Measurements from ENCODE around the gene GLRA3.

GLRA3 gene

DNA sequence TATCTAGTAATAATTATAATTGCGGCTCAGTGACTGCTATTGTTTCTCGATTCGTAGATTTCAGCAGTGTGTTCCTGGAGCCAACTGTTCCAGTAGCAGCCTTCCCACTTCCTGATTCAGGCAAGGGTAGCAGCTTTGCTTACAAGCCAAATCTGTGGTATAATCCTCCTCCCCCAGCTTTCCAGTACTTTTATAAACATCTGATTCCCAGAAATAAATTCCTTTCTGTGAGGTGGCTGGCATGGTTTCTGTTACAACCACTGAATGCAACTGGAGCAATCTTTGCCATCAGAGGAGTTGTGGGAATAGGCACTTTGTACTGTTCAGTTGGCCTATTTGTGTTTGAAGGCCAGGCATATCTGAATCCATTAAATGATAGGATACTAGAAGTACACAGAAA lies 80.0 kb downstream of the GLRA3 start:
- no peaks in the 10 kb centered on the region for H3K9me3 ChIP-seq (ENCODE audit: control insufficient read depth, insufficient read depth, low read length)
- H3K27me3 ChIP-seq (ENCODE audit: control insufficient read depth, insufficient read depth, low read length) = no peaks in the 10 kb centered on the region
- no peak overlapping the region for H3K4me3 ChIP-seq (ENCODE audit: low read depth, low read length)
- H3K36me3 ChIP-seq (ENCODE audit: control insufficient read depth, insufficient read depth, low read length) = no peaks in the 10 kb centered on the region
- H3K9ac ChIP-seq (ENCODE audit: low read depth, low read length) = no peak overlapping the region
- no peaks in the 10 kb centered on the region for H3K4me1 ChIP-seq (ENCODE audit: control insufficient read depth, insufficient read depth, low read length)

DNA sequence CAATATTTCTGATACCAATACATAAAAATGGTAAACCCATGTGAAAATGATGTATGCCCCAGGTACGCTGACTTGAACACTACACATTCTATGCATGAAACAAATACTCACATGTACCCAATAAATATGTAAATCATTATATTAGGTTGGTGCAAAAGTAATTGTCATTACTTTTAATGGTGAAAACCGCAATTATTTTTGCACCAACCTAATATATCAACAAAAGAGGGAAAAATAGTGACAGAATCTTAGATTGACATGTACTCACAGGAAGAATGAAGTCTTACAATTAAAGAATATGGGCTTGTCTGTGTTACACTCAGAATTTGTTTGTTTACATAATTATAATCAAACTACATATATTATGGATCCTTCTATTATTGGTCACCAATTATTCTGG lies 82.3 kb downstream of the GLRA3 start:
- H3K9ac ChIP-seq (ENCODE audit: low read depth, low read length) = no peak overlapping the region
- H3K4me3 ChIP-seq (ENCODE audit: low read depth, low read length) = no peak overlapping the region
- no peaks in the 10 kb centered on the region for H3K27me3 ChIP-seq (ENCODE audit: control insufficient read depth, insufficient read depth, low read length)
- no peaks in the 10 kb centered on the region for H3K4me1 ChIP-seq (ENCODE audit: control insufficient read depth, insufficient read depth, low read length)
- H3K9me3 ChIP-seq (ENCODE audit: control insufficient read depth, insufficient read depth, low read length) = no peaks in the 10 kb centered on the region
- H3K36me3 ChIP-seq (ENCODE audit: control insufficient read depth, insufficient read depth, low read length) = no peaks in the 10 kb centered on the region

DNA sequence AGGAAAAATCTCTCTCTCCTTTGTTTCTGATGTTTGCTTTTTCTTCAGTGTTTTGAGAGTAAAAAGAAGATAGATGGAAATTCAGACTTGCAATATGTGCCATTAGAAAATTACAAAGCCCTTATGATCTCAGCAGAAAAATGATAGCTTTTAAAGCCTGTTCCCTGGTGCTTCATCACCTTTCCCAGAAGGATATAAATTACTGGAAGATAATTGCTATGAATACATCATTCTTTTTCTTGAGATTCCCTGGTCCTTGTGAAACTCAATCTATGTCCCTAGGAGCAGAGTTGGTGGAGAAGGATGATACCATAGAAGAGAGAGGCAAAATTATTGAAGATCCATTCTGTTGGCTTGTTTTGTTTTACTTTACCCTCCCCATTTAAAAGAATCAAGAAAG lies 86.5 kb downstream of the GLRA3 start:
- no peaks in the 10 kb centered on the region for H3K27me3 ChIP-seq (ENCODE audit: control insufficient read depth, insufficient read depth, low read length)
- no peak overlapping the region for H3K4me3 ChIP-seq (ENCODE audit: low read depth, low read length)
- H3K36me3 ChIP-seq (ENCODE audit: control insufficient read depth, insufficient read depth, low read length) = no peaks in the 10 kb centered on the region
- no peaks in the 10 kb centered on the region for H3K4me1 ChIP-seq (ENCODE audit: control insufficient read depth, insufficient read depth, low read length)
- H3K9ac ChIP-seq (ENCODE audit: low read depth, low read length) = no peak overlapping the region
- no peaks in the 10 kb centered on the region for H3K9me3 ChIP-seq (ENCODE audit: control insufficient read depth, insufficient read depth, low read length)

DNA sequence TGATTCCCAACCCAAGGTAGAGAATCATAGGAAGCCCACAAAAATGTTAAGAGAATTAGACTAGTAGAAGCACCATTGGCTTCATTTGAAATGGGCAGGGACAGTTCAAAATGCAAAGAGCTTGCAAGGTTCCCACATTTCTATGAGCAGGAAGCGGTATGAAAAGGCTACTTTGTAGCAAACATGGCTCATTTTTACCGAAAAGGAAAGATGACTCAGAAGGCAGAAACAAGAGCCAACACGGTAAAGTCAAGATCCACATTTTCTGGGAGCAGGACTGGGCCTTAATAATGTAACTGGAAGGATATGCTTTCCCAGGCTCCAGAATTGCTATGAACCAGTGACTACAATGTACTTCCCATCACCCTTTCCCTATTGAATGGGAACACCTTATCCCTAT lies 89.5 kb downstream of the GLRA3 start:
- Histone ChIP-seq H3K4me3 (ENCODE audit: low read depth, low read length) (no peak overlapping the region), H3K27me3 (ENCODE audit: control insufficient read depth, insufficient read depth, low read length) (no peaks in the 10 kb centered on the region), H3K36me3 (ENCODE audit: control insufficient read depth, insufficient read depth, low read length) (no peaks in the 10 kb centered on the region), H3K9me3 (ENCODE audit: control insufficient read depth, insufficient read depth, low read length) (no peaks in the 10 kb centered on the region), H3K4me1 (ENCODE audit: control insufficient read depth, insufficient read depth, low read length) (no peaks in the 10 kb centered on the region), H3K9ac (ENCODE audit: low read depth, low read length) (no peak overlapping the region)

DNA sequence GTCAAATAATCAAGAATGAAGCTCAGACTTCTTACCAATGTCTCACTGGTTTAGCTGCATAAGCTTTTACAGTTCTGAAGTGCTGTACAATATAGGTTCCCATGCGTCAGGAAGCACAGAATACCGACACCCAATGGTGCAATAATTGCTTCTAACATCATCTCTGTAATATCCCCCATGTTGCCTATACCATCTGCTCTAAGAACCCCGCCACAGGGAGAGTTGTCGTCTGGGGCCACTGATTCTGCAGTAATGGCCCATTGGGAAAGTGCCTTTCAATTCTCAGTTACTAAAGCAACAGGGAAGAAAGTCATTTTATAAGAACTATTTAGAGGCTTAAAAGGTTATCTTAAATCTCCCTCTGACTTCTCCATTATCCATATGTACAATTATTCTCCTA lies 94.9 kb downstream of the GLRA3 start:
- no peaks in the 10 kb centered on the region for H3K36me3 ChIP-seq (ENCODE audit: control insufficient read depth, insufficient read depth, low read length)
- no peak overlapping the region for H3K9ac ChIP-seq (ENCODE audit: low read depth, low read length)
- no peaks in the 10 kb centered on the region for H3K27me3 ChIP-seq (ENCODE audit: control insufficient read depth, insufficient read depth, low read length)
- H3K4me3 ChIP-seq (ENCODE audit: low read depth, low read length) = no peak overlapping the region
- no peaks in the 10 kb centered on the region for H3K4me1 ChIP-seq (ENCODE audit: control insufficient read depth, insufficient read depth, low read length)
- no peaks in the 10 kb centered on the region for H3K9me3 ChIP-seq (ENCODE audit: control insufficient read depth, insufficient read depth, low read length)

DNA sequence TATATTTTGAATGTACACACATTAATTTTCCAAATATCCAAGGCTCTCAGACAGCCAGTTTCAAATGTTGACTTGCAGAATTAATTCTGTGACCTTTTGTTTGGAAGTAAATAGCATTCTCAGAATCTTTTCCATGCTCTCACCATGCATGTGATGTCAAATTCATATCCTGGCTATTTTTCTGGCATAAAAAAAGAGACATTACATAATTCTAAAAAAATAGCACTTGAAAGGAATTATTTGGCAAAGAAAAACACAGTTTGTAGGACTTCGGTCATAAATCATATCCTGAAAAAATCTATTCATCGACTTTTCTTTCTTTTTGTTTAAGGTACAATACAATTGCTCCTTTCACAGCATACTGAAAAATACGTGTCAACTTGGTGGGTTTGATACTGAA lies 111.2 kb downstream of the GLRA3 start:
- Histone ChIP-seq H3K9me3 (ENCODE audit: control insufficient read depth, insufficient read depth, low read length) (no peaks in the 10 kb centered on the region), H3K4me1 (ENCODE audit: control insufficient read depth, insufficient read depth, low read length) (peaks cover 16% of the 10 kb centered on the region), H3K4me3 (ENCODE audit: low read depth, low read length) (no peak overlapping the region), H3K9ac (ENCODE audit: low read depth, low read length) (no peak overlapping the region), H3K36me3 (ENCODE audit: control insufficient read depth, insufficient read depth, low read length) (no peaks in the 10 kb centered on the region), H3K27me3 (ENCODE audit: control insufficient read depth, insufficient read depth, low read length) (no peaks in the 10 kb centered on the region)

DNA sequence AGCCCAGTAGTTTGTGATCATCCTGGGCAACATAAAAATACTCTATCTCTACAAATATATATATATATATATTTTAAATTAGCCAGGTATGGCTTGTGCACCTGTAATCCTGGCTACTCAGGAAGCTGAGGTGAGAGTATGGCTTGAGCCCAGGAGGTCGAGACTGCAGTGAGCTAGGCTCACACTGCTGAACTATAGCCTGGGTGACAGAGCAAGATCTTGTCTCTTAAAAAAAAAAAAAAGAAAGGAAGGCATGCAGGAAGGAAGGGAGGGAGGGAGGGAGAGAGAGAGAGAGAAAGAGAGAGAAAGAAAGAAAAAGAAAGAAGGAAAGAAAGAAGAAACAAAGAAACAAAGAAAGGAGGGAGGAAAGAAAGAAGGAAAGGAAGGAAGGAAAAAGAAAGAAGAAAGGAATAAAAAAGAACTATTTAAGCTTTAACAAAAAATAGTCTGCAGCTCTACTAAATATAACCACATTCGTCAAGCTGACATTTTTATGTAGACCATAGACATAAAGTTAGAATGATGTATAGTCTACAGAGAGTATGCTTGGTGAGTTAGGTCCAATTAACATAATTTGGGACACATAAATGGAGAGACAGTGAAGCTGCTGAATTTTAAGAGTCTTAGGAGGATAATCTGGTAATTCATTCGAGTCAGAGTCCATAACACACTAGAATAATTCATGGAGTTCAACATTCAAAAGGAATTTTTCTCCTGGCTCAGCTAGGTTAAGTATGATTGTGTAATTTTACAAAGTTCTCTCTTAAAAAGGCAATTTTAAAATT lies 111.9 kb downstream of the GLRA3 start:
- H3K4me3 ChIP-seq (ENCODE audit: low read depth, low read length) = no peak overlapping the region
- H3K9me3 ChIP-seq (ENCODE audit: control insufficient read depth, insufficient read depth, low read length) = no peaks in the 10 kb centered on the region
- no peak overlapping the region for H3K9ac ChIP-seq (ENCODE audit: low read depth, low read length)
- no peaks in the 10 kb centered on the region for H3K36me3 ChIP-seq (ENCODE audit: control insufficient read depth, insufficient read depth, low read length)
- H3K27me3 ChIP-seq (ENCODE audit: control insufficient read depth, insufficient read depth, low read length) = no peaks in the 10 kb centered on the region
- H3K4me1 ChIP-seq (ENCODE audit: control insufficient read depth, insufficient read depth, low read length) = peaks cover 16% of the 10 kb centered on the region

DNA sequence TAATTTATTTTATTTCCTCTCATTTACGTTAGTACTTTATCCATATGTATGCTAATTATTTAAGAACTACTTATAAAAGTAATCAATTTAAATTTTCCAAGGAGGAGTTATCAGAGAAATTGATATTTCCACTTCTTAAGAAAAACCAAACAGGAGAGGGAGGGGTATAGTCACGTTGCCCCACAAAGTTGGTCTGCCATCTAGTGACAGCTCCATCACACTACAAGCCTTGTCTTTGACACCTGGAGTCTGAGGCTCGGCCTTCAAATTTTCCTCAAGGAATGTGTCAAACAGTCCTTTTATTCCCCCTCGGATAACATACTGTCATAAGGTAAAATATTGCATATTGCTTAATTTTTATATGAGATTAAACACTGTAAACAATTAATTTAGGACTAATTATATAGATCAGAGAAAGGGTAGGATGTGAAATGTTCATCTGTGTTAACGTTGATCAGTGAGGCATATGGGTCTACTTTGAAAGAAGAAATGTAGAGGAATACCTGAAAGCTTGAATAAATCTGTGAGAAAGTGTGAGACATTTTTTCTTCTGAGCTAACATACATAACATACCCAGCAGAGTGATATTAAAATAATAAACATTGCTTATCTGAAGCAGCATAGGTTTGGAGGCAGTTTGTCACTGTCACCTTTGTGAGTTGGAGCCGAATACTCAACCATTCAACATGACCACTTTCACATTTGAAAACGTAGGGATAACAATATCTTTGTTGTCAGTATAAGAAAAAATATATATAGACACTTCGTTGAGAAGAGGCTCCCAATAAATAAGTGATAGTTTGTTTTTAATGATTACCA lies 114.4 kb downstream of the GLRA3 start:
- Histone ChIP-seq H3K9me3 (ENCODE audit: control insufficient read depth, insufficient read depth, low read length) (no peaks in the 10 kb centered on the region), H3K27me3 (ENCODE audit: control insufficient read depth, insufficient read depth, low read length) (no peaks in the 10 kb centered on the region), H3K36me3 (ENCODE audit: control insufficient read depth, insufficient read depth, low read length) (no peaks in the 10 kb centered on the region), H3K9ac (ENCODE audit: low read depth, low read length) (no peak overlapping the region), H3K4me1 (ENCODE audit: control insufficient read depth, insufficient read depth, low read length) (peaks cover 16% of the 10 kb centered on the region), H3K4me3 (ENCODE audit: low read depth, low read length) (no peak overlapping the region)

DNA sequence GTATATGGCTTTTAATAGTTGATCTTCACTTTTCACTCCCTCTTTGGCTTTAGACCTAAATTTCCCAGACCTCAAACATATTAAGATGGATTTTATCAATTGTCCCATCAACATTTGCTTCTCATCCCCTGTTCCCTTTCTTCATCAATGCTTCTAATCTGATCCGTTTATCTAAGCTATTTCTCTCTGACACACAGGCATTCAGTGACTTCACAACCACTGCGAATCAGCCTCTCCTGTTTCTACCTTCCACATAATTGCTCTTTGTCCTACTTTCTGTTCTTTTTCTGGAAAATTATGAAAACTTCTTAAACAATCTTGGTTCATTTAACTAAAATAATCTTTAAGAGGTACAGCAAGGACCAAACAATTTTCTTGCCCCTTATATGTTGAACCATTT lies 115.2 kb downstream of the GLRA3 start:
- Histone ChIP-seq H3K9ac (ENCODE audit: low read depth, low read length) (no peak overlapping the region), H3K4me1 (ENCODE audit: control insufficient read depth, insufficient read depth, low read length) (peaks cover 16% of the 10 kb centered on the region), H3K4me3 (ENCODE audit: low read depth, low read length) (no peak overlapping the region), H3K36me3 (ENCODE audit: control insufficient read depth, insufficient read depth, low read length) (no peaks in the 10 kb centered on the region), H3K9me3 (ENCODE audit: control insufficient read depth, insufficient read depth, low read length) (no peaks in the 10 kb centered on the region), H3K27me3 (ENCODE audit: control insufficient read depth, insufficient read depth, low read length) (no peaks in the 10 kb centered on the region)

DNA sequence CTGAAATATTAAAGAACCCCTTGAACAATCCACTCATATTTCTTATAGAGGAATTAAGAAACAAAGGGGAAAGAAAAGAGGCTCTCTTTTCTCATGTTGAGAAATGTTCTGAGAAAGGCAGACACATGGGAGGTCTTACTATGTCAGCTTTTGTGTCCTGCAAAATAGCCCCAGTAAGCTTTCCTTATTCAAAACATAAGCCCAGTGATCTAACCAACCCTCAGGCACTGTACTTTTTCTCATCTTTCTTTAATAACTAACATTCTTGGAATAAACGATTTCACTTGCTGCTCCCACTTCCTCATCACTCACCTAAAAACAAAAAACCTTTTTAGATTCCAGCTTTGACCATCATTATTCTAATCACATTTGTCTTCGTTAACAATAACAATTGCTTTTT lies 115.9 kb downstream of the GLRA3 start:
- Histone ChIP-seq H3K9me3 (ENCODE audit: control insufficient read depth, insufficient read depth, low read length) (no peaks in the 10 kb centered on the region), H3K4me3 (ENCODE audit: low read depth, low read length) (no peak overlapping the region), H3K27me3 (ENCODE audit: control insufficient read depth, insufficient read depth, low read length) (no peaks in the 10 kb centered on the region), H3K9ac (ENCODE audit: low read depth, low read length) (no peak overlapping the region), H3K36me3 (ENCODE audit: control insufficient read depth, insufficient read depth, low read length) (no peaks in the 10 kb centered on the region), H3K4me1 (ENCODE audit: control insufficient read depth, insufficient read depth, low read length) (peaks cover 16% of the 10 kb centered on the region)

DNA sequence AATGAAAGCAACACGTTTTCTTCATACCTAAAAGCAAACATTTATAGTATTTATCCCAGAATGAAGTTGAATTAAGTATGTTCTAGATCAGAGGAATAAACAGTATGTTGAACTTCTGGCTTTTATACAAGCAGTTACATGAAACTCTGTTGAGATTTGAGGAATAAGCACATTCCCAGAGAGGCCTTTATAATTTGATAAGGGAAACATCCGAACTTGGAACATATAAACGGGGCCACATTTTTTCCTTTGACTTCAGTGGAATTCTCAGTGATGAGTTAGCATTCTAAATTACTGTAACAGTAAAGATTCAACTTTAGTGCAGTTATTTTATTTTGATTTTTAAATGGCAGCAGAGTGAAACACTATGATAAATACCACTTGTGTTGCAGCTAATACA lies 119.5 kb downstream of the GLRA3 start:
- peaks cover 11% of the 10 kb centered on the region for H3K4me1 ChIP-seq (ENCODE audit: control insufficient read depth, insufficient read depth, low read length)
- H3K9ac ChIP-seq (ENCODE audit: low read depth, low read length) = no peak overlapping the region
- H3K36me3 ChIP-seq (ENCODE audit: control insufficient read depth, insufficient read depth, low read length) = no peaks in the 10 kb centered on the region
- H3K27me3 ChIP-seq (ENCODE audit: control insufficient read depth, insufficient read depth, low read length) = no peaks in the 10 kb centered on the region
- H3K4me3 ChIP-seq (ENCODE audit: low read depth, low read length) = no peak overlapping the region
- H3K9me3 ChIP-seq (ENCODE audit: control insufficient read depth, insufficient read depth, low read length) = no peaks in the 10 kb centered on the region

DNA sequence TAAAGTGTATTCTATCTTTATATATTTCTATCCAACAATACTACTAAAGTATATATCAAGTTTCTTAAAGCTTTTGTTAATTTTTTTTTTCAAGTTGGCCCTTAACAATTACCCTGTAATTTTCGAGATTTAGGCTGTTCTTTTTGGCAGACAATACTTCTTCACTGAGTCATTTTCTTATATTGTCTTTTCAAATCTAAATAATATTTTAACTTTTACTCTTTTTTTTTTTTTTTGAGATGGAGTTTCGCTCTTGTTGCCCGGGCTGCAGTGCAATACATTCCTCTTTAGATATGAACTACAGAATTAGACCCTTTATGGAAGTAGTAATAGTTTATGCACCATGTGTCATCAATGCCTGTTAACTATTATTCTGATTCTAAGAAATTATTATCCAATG lies 120.7 kb downstream of the GLRA3 start:
- Histone ChIP-seq H3K4me3 (ENCODE audit: low read depth, low read length) (no peak overlapping the region), H3K36me3 (ENCODE audit: control insufficient read depth, insufficient read depth, low read length) (no peaks in the 10 kb centered on the region), H3K27me3 (ENCODE audit: control insufficient read depth, insufficient read depth, low read length) (no peaks in the 10 kb centered on the region), H3K4me1 (ENCODE audit: control insufficient read depth, insufficient read depth, low read length) (peaks cover 3% of the 10 kb centered on the region), H3K9ac (ENCODE audit: low read depth, low read length) (no peak overlapping the region), H3K9me3 (ENCODE audit: control insufficient read depth, insufficient read depth, low read length) (no peaks in the 10 kb centered on the region)
